ENCODE results near the gene PTGER1. TPM values are rescaled to one million over a fixed set of nuclear protein-coding genes. Genes with fewer than 3 reads are reported as not detected.
A peak's percentile ranks its signal among the peaks of the same experiment; 100 is the strongest.
"Not testable (repeated sequence)": the region's sequence is repeated elsewhere in the genome, so short reads cannot be mapped to it uniquely, and the experiment has no call there.

The PTGER1 gene
- total RNA-seq, 1 experiment from 2014 or later, result not detected

DNA sequence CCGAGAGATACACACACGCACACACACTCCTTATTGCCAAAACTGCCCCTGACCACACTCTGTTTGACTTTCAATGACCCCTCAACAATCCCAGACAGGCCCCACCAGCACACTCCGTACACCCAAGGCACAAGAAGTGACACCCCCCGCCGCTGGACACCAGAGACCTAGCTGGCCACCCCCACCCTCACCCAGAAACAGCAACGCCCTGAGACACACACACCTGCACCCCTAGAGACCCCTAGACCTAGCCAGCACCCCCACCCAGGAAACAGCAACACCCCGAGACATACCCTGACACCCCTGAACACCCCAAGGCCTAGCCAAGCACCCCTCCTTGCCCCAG, 1.1 kb upstream of the PTGER1 start:
- peaks cover 8% of the 10 kb centered on the region; the same call in 1 of the 2 replicates for H3K27me3 ChIP-seq (replicated peaks)
- no peak overlapping the region for H3K27ac ChIP-seq
- peaks cover 41% of the 10 kb centered on the region for H3K36me3 ChIP-seq
- H3K4me3 ChIP-seq, result no peak overlapping the region
- no peak for DNase-seq (ENCODE audit: low read depth in 1 of 2, low spot score in 2 of 2)
- 0 out of 2 replicates have a peak, but pooled peaks cover 2% of the 10 kb centered on the region for H3K9me3 ChIP-seq (replicated peaks)
- H3K4me1 ChIP-seq (replicated peaks), result peaks cover 23% of the 10 kb centered on the region

DNA sequence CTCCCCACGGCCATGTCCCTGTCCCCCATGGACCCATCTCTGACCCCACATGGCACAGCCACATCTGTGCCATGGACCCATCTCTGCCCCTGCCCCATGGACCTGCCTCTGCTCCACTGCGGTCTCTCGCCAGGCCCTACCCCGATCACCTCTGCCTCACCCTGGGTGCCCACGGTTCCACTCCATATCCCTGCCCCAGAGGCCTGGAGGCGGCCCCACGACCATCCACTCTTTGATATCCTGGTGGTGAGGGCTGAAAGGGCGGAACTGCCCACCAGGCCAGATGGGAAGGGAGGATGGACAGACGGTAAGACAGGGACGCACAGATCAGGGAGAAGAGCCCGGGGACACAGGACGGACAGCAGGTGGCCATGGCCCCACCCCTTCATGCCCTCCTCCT, 327 bp downstream of the PTGER1 start:
- no peak for DNase-seq (ENCODE audit: low read depth in 1 of 2, low spot score in 2 of 2)
- Histone ChIP-seq H3K4me1 (replicated peaks) (peaks cover 23% of the 10 kb centered on the region), H3K4me3 (no peak overlapping the region), H3K9me3 (replicated peaks) (0 out of 2 replicates have a peak, but pooled peaks cover 2% of the 10 kb centered on the region), H3K27ac (no peak overlapping the region), H3K27me3 (replicated peaks) (peaks cover 8% of the 10 kb centered on the region; the same call in 1 of the 2 replicates), H3K36me3 (peaks cover 30% of the 10 kb centered on the region)

DNA sequence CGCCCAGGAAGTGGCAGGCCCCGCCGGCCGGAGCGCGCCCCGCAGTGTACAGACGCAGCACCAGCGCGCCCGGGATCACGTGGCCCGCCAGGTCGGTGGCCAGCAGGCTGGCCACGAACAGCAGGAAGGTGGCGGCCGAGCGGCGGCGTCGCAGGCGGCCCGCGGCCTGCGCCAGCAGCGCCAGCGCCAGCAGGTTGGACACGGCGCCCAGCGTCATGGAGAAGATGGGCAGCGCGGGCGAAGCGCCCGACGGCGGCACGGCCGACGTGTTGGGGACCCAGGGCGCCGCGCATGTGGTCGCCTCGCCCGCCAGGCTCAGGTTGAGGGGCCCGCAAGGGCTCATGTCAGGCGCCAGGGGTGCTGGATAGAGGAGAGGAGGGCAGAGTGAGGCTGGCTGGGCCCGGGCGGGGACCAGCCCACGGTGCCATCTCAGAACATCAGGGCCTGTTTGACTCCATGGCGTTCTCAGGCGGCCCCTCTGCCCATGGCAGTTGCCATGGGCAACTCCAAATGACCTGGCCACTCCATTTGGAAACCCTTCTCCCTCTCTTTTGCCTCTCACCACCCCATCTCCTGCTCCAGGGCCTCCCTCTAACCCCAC, 1.1 kb downstream of the PTGER1 start:
- H3K9me3 ChIP-seq (replicated peaks), result 0 out of 2 replicates have a peak, but pooled peaks cover 2% of the 10 kb centered on the region

DNA sequence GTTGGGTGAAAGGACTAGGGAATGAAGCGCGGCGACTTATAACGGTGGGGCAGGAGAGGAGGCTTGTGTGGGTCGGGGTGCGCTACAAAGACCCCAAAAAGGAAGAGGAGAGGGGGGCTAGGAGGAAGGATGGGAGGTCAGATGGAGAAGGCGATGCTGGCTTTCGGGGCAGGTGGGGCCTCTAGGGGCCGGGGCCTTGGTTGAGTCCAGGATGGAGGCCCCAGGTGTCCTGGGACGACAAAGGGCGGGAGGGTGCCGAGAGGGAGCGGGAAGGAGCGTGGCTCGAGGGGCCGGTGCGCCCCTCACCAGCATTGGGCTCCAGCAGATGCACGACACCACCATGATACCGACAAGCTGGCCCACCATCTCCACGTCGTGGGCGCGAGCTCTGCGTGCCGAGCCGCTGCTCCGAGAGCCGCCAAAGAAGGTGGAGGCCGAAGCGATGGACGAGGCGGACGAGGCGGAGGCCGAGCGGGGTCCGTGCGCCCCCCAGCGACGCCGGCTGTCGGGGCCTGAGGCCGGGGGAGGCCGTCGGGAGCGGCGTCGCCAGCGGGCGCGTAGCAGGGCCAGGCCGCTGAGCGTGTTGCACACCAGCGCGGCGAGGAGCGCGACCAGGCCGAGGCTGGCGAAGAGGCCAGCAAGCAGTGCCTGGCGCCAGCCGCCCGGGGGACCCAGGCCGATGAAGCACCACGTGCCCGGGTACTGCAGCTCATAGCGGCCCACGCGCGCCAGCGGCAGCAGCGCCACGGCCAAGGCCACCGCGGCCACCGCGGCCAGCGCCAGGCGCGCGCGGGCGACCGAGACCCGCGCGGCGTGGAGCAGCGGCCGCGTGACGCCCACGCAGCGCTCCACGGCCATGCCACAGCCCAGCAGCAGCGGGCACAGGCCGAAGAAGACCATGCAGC, 1.8 kb downstream of the PTGER1 start:
- Histone ChIP-seq H3K27ac (no peak overlapping the region), H3K4me3 (no peak overlapping the region), H3K27me3 (replicated peaks) (peaks cover 8% of the 10 kb centered on the region; the same call in 1 of the 2 replicates), H3K36me3 (peaks cover 18% of the 10 kb centered on the region), H3K9me3 (replicated peaks) (0 out of 2 replicates have a peak, but pooled peaks cover 2% of the 10 kb centered on the region), H3K4me1 (replicated peaks) (peaks cover 23% of the 10 kb centered on the region)
- DNase-seq (ENCODE audit: low read depth in 1 of 2, low spot score in 2 of 2), result no peak

More for the DNA sequence above, 1.1 kb downstream of the PTGER1 start:
- Histone ChIP-seq H3K4me1 (replicated peaks) (peaks cover 23% of the 10 kb centered on the region), H3K36me3 (peaks cover 24% of the 10 kb centered on the region), H3K4me3 (no peak overlapping the region), H3K27ac (no peak overlapping the region), H3K27me3 (replicated peaks) (peaks cover 8% of the 10 kb centered on the region; the same call in 1 of the 2 replicates)
- no peak for DNase-seq (ENCODE audit: low read depth in 1 of 2, low spot score in 2 of 2)

DNA sequence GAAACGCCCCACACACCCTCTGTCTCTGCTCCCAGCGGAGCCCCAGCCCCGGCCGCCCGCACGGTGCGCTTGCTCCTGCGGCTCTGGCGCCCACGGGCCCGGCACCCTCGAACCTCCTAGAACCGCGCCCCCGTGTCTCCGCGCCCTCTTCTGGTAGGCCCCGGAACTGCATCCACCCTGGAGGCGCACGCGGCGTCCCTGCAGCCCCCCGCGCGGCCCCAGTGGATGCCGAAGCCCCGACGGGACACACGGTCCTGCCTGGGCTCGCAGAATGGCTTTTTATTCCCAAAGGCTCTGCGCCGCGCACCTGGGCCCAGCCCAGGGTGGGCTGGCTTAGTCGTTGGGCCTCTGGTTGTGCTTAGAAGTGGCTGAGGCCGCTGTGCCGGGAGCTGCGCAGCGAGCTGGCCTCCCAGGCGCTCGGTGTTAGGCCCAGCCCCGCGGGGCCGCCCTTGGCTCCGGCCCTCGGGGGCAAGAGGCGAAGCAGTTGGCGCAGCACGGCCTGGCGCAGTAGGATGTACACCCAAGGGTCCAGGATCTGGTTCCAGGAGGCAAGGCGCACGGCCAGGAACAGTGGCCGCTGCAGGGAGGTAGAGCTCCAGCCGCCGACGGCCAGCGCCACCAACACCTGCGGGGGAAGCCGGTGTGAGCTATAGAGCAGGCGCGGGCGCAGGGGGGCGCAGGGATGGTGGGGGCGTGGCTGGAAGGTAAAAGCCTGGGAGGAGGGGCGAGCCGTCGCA, 2.8 kb downstream of the PTGER1 start:
- H3K4me1 ChIP-seq (replicated peaks), result peaks cover 23% of the 10 kb centered on the region
- peaks cover 17% of the 10 kb centered on the region for H3K36me3 ChIP-seq
- peak; percentile 70 to 81 for DNase-seq (ENCODE audit: low read depth in 1 of 2, low spot score in 2 of 2)
- 0 out of 2 replicates have a peak, but pooled peaks cover 2% of the 10 kb centered on the region for H3K9me3 ChIP-seq (replicated peaks)
- H3K4me3 ChIP-seq, result peak overlapping the region; percentile 13; the same call in 1 of the 2 replicates
- H3K27ac ChIP-seq, result no peak overlapping the region
- peaks cover 8% of the 10 kb centered on the region; the same call in 1 of the 2 replicates for H3K27me3 ChIP-seq (replicated peaks)

DNA sequence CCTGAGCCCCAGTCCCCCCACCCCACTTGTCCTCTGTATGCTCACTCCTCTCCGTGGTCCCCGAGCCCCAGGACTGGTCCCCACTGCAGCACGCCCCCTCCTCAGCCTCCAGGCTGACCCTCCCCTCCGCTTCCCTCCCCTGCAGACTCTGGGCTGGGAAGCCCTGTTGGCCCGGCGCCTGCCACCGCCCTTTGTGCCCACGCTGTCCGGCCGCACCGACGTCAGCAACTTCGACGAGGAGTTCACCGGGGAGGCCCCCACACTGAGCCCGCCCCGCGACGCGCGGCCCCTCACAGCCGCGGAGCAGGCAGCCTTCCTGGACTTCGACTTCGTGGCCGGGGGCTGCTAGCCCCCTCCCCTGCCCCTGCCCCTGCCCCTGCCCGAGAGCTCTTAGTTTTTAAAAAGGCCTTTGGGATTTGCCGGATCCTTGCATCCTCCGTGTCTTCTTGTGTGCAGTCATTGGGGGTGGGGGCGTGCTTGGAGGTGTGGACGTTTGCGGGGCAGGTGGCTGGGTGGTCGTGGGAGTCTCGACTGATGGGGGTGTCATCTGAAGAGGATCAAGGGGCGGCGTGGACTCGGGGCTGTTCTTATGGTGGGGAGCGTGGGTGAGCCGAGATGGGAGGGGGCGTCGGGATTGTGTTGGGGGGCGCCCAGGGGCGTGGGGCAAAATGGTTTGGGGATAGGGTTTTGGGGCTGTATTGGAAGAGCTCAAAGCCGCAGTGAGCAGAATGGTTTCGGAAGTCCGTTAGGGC, 3.5 kb downstream of the PTGER1 start:
- H3K27me3 ChIP-seq (replicated peaks), result peaks cover 8% of the 10 kb centered on the region; the same call in 1 of the 2 replicates
- H3K9me3 ChIP-seq (replicated peaks), result 0 out of 2 replicates have a peak, but pooled peaks cover 2% of the 10 kb centered on the region
- no peak overlapping the region for H3K27ac ChIP-seq
- H3K4me1 ChIP-seq (replicated peaks), result peaks cover 23% of the 10 kb centered on the region
- peak overlapping the region; percentile 13; the same call in 1 of the 2 replicates for H3K4me3 ChIP-seq
- H3K36me3 ChIP-seq, result peaks cover 16% of the 10 kb centered on the region
- DNase-seq (ENCODE audit: low read depth in 1 of 2, low spot score in 2 of 2), result no peak

DNA sequence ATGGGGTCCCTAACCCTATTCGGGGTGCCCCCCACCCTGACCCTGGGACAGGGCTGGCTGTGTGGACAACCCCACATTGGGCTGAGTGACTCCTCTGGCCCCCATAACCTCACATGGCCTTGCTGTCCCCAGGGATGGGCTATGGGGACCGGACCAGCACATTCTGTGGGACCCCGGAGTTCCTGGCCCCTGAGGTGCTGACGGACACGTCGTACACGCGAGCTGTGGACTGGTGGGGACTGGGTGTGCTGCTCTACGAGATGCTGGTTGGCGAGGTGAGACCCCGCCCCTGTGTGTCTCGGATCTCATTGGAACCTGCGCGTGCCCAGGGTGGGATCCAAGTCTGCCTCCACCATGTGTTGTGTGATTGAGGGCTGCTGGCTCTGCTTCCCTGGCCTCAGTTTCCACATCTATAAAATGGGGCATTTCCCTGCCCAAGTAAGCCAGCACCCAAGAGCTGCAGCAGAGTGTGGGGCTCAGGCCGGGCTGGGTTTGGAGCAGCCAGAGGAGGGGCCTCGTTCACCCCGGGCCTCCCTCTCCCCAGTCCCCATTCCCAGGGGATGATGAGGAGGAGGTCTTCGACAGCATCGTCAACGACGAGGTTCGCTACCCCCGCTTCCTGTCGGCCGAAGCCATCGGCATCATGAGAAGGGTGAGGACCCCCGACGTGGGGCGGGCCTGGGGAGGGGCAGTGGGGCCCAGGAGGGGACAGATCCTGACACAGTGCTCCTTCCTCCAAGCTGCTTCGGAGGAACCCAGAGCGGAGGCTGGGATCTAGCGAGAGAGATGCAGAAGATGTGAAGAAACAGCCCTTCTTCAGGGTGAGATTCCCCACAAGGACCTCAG, 4.9 kb downstream of the PTGER1 start:
- Histone ChIP-seq H3K27me3 (replicated peaks) (peaks cover 8% of the 10 kb centered on the region; the same call in 1 of the 2 replicates), H3K4me3 (no peak overlapping the region), H3K4me1 (replicated peaks) (peaks cover 14% of the 10 kb centered on the region), H3K9me3 (replicated peaks) (0 out of 2 replicates have a peak, but pooled peaks cover 2% of the 10 kb centered on the region), H3K36me3 (peaks cover 18% of the 10 kb centered on the region), H3K27ac (no peak overlapping the region)
- DNase-seq (ENCODE audit: low read depth in 1 of 2, low spot score in 2 of 2), result no peak

DNA sequence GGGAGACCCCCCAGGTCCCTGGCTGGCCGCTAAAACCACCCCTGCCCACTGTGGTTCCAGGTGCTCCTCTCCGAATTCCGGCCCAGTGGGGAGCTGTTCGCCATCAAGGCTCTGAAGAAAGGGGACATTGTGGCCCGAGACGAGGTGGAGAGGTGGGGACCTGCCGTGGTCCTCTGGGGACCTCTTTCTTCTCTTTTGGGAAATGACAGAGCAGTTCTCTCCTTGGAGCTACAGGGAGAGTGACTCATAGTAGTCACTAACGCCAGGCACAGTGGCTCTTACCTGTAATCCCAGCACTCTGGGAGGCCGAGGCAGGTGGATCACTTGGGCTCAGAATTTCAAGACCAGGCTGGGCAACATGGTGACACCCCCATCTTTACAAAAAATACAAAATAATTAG, 7.3 kb downstream of the PTGER1 start:
- H3K36me3 ChIP-seq, result peaks cover 31% of the 10 kb centered on the region
- H3K4me1 ChIP-seq (replicated peaks), result peaks cover 10% of the 10 kb centered on the region
- no peak for DNase-seq (ENCODE audit: low read depth in 1 of 2, low spot score in 2 of 2)
- 0 out of 2 replicates have a peak, but pooled peaks cover 2% of the 10 kb centered on the region for H3K9me3 ChIP-seq (replicated peaks)
- no peaks in the 10 kb centered on the region for H3K27me3 ChIP-seq (replicated peaks)
- no peak overlapping the region for H3K4me3 ChIP-seq
- H3K27ac ChIP-seq, result no peak overlapping the region

DNA sequence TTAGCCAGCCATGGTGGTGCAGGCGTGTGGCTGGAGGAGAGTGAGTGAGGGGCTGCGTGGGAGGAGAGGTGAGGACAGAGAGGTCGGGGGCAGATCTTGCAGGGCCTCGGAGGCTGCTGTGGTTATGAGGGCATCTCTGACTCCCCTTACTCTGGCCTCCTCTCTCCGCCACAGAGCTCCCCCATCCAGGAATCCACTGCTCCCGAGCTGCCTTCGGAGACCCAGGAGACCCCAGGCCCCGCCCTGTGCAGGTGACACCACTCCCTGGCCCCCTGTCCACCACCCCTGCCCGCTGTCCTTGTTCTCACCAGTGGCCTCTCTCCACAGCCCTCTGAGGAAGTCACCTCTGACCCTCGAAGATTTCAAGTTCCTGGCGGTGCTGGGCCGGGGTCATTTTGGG, 7.8 kb downstream of the PTGER1 start:
- H3K27me3 ChIP-seq (replicated peaks), result no peaks in the 10 kb centered on the region
- H3K36me3 ChIP-seq, result peaks cover 31% of the 10 kb centered on the region

DNA sequence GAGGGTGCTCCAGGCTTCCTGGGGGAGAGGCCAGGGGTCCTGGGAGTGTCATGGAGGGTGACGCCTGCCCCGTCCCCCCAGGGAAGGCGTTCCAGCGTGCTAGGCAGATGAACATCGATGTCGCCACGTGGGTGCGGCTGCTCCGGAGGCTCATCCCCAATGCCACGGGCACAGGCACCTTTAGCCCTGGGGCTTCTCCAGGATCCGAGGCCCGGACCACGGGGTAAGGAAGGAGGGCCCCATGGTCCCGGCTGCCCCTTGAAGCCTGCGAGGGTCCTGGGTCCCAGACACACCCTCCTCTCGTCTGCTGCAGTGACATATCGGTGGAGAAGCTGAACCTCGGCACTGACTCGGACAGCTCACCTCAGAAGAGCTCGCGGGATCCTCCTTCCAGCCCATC, 11.4 kb downstream of the PTGER1 start:
- no peak for DNase-seq (ENCODE audit: low read depth in 1 of 2, low spot score in 2 of 2)
- Histone ChIP-seq H3K9me3 (replicated peaks) (no peaks in the 10 kb centered on the region), H3K27ac (no peak overlapping the region), H3K27me3 (replicated peaks) (no peaks in the 10 kb centered on the region), H3K4me3 (no peak overlapping the region), H3K36me3 (peaks cover 35% of the 10 kb centered on the region), H3K4me1 (replicated peaks) (no peaks in the 10 kb centered on the region)

More for the DNA sequence above, 7.8 kb downstream of the PTGER1 start:
- no peak for DNase-seq (ENCODE audit: low read depth in 1 of 2, low spot score in 2 of 2)
- H3K4me1 ChIP-seq (replicated peaks), result peaks cover 6% of the 10 kb centered on the region
- 0 out of 2 replicates have a peak, but pooled peaks cover 1% of the 10 kb centered on the region for H3K9me3 ChIP-seq (replicated peaks)
- no peak overlapping the region for H3K27ac ChIP-seq
- H3K4me3 ChIP-seq, result no peak overlapping the region

DNA sequence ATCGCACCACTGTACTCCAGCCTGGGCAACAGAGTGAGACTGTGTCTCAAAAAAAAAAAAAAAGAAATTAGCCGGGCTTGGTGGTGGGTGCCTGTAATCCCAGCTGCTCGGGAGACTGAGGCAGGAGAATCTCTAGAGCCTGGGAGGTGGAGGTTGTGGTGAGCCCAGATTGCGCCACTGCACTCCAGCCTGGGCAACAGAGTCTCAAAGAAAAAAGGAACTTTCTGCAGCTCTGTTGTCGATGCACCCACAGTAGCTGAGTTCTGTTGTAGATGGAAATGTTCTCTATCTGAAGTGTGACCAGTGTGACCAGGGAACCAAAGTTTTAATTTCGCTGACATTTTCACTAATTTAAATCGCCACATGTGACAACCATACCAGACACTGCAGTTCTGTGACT, 12.8 kb downstream of the PTGER1 start:
- H3K36me3 ChIP-seq, result peaks cover 32% of the 10 kb centered on the region
- H3K27me3 ChIP-seq (replicated peaks); H3K9me3 ChIP-seq (replicated peaks); H3K27ac ChIP-seq; H3K4me1 ChIP-seq (replicated peaks); H3K4me3 ChIP-seq; DNase-seq (ENCODE audit: low read depth in 1 of 2, low spot score in 2 of 2): not testable (repeated sequence)

DNA sequence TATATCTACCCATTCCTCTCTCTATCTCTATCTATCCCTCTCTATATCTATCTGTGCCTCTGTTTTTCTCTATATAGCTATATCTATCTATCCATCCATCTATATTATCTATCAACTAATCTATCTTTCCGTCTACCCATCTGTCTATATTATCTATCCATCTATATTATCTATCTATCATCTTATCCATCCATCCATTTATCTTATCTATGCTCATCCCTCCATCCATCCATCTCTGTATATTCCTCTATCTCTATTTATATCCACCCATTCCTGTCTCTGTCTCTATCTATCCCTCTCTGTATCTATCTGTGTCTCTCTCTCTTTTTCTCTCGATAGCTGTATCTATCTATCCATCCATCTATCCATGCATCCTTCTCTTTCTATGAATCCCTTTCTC, 14.2 kb downstream of the PTGER1 start:
- H3K27me3 ChIP-seq (replicated peaks), result no peaks in the 10 kb centered on the region
- H3K4me3 ChIP-seq, result no peak overlapping the region
- peaks cover 32% of the 10 kb centered on the region for H3K36me3 ChIP-seq
- H3K9me3 ChIP-seq (replicated peaks), result no peaks in the 10 kb centered on the region
- no peaks in the 10 kb centered on the region for H3K4me1 ChIP-seq (replicated peaks)
- no peak for DNase-seq (ENCODE audit: low read depth in 1 of 2, low spot score in 2 of 2)
- no peak overlapping the region for H3K27ac ChIP-seq
